Fibroblast of villous mesenchyme (primary cell): Measurements from ENCODE around the gene MFGE8. TPM values are rescaled to one million over a fixed set of nuclear protein-coding genes. Genes with fewer than 3 reads are reported as not detected.
"Not testable (repeated sequence)": the region's sequence is repeated elsewhere in the genome, so short reads cannot be mapped to it uniquely, and the experiment has no call there.

Source experiments
- DNase-seq: peaks from one replicate; pipeline ENCODE4 v3.0.0-alpha.2; 2010; ENCODE audit warnings: low read depth
- H3K4me3 ChIP-seq: 2 replicates; pipeline ENCODE4 v1.5.1; 2011; ENCODE audit warnings: low read depth, mild to moderate bottlenecking, low read length
- CTCF ChIP-seq: IDR thresholded peaks from 2 replicates; pipeline ENCODE4 v1.5.1; 2012; ENCODE audit warnings: low read depth, mild to moderate bottlenecking, low read length; ENCODE audit not compliant: insufficient read depth
- total RNA-seq: library from RNA; depleted of rRNA; stranded (reverse); fragments of >200 nt; gene quantifications from 2 replicates; pipeline ENCODE4 v1.2.3, GENCODE V29; 2012

The MFGE8 gene
- total RNA-seq, 1 donor: 158 TPM

DNA sequence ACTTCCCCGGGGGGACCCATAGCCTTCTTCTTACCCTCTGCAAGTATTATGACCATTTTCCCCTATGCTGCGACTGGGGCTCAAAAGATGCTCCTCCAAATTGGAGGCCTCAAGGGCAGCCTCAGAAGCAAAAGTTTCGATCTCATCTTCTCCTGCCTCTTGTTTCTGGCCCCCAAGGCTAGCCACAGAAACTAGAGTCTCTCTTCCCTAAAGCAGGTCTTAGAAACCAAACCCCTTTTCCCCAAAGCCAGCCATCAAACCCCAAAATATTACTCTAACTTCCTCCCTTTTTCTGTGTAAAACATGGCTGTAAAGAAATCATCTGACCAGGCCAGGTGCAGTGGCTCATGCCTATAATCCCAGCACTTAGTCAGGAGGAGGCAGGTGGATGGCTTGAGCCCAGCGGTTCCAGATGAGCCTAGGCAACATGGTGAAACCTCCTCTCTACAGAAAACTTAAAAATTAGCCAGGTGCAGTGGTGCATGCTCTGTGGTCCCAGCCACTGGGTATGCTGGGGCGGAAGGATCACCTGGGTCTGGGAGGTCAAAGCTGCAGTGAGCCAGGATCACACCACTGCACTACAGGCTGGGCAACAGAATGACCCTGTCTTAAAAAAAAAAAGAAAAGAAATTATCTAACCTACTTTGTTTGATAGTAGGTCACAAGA lies 36.7 kb upstream of the MFGE8 start:
- no peak for DNase-seq
- no peak overlapping the region for H3K4me3 ChIP-seq
- TF ChIP-seq CTCF: no peak

DNA sequence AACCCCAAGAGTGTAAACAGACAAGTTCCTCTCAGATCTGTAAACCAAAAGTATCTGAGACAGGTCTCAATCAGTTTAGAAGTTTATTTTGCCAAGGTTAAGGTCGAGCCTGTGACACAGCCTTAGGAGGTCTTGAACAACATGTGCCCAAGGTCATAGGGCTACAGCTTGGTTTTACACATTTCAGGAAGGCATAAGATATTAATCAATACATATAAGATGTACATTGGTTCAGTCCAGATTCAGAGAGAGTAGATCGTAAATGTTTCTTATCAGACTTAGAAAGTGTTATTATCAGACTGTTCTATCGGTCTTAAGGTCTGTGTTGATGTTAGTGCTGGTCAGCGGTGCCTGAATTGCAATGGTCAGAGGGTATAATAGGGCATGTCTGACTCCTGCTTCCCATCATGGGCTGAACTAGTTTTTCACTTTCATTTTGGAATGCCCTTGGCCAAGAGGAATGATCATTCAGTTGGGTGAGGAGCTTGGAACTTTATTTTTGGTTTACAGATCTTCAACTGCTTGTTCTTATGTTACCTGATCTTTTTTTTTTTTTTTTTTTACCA lies 27.0 kb upstream of the MFGE8 start:
- no peak for TF ChIP-seq CTCF
- DNase-seq: peak; percentile 80
- H3K4me3 ChIP-seq: no peak overlapping the region

- DNase-seq: no peak
- no peak for TF ChIP-seq CTCF
- no peak overlapping the region for H3K4me3 ChIP-seq
Observed at GRCh38 chr15:88939486-88939806, 26.3 kb upstream of the MFGE8 start.

DNA sequence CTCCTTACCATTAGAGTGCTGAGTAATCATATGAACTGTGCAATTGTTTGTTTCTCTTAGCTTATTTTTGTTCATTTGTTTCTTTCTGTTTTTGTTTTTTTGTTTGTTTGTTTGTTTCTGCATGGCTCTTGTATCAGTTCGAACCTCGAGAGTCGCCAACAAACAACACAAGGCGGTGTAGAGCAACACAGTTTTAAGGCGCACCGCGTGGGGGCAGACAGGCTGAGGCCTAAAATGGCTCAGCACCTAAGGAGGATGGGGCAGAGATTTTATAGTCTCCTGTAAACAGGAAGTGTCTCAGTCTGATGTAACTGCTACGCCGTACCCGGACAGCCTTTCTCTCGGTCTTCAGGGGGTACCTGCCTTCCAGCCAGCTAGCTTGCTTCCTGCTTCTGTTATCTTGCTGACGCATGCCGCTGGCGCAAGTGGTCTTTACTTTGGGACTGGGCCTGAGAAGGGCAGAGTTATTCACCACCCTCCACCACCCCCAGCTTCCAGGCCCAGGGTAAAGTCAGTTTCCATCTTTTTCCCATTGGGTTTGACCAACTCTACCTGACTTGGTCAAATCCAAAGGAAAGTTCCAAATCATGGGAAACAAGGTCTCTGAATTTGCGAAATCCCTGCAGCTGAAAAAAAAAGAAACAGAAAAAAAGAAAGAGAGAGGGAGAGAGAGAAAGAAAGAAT lies 25.8 kb upstream of the MFGE8 start:
- peak; percentile 59 for DNase-seq
- TF ChIP-seq CTCF: no peak
- no peak overlapping the region for H3K4me3 ChIP-seq

- H3K4me3 ChIP-seq, DNase-seq: not testable (repeated sequence)
Observed at GRCh38 chr15:88934449-88934848, 21.3 kb upstream of the MFGE8 start.

DNA sequence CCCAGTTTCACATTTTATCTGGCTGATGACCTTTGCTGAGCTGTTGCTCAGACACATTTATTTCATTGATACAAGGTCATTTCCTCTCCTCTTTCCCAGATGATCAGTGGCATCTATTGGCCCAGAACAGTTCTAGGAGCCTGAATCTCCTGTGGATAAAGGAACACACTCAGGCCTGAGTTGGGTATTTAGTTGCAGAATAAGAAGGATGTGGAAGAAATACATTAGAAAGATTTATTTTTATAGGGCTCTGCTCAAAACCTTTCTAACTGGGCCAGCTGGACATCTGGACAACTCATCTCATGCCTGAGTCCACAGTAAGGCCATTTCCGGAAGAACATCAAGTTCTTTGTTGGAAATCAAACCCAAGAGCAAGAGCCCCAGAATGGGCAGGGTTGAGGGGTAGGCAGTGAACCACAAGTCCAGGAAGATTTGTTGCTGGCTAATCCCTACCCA lies 19.7 kb upstream of the MFGE8 start:
- TF ChIP-seq CTCF: no peak
- peak; percentile 64 for DNase-seq
- H3K4me3 ChIP-seq: no peak overlapping the region

- no peak for TF ChIP-seq CTCF
Observed at GRCh38 chr15:88932271-88932874, 19.2 kb upstream of the MFGE8 start.

More at GRCh38 chr15:88932271-88932874, 19.2 kb upstream of the MFGE8 start:
- no peak overlapping the region for H3K4me3 ChIP-seq
- DNase-seq: peak; percentile 56
